NK-92 treated with Interleukin-12 subunit alpha and Interleukin-12 subunit beta, amount 100 ng/mL, for 24 hours (cell line): ENCODE measurements around the gene HAND2.

ENCODE experiments used
- DNase-seq: peaks from one replicate; lab custom pipeline; 2025; lab: John Stamatoyannopoulos, UW

The HAND2 gene

GRCh38 chr4:173519111-173520101 lies 10.6 kb downstream of the HAND2 start:
- DNase-seq: no peak

- DNase-seq: no peak
Observed at GRCh38 chr4:173518425-173519102, 11.5 kb downstream of the HAND2 start.

GRCh38 chr4:173517781-173518424 lies 12.1 kb downstream of the HAND2 start:
- DNase-seq: no peak

GRCh38 chr4:173516621-173517524 lies 13.2 kb downstream of the HAND2 start:
- no peak for DNase-seq

GRCh38 chr4:173515458-173515857 lies 14.6 kb downstream of the HAND2 start:
- no peak for DNase-seq

GRCh38 chr4:173514641-173515217 lies 15.3 kb downstream of the HAND2 start:
- DNase-seq: no peak

GRCh38 chr4:173513651-173514050 lies 16.4 kb downstream of the HAND2 start:
- no peak for DNase-seq

- DNase-seq: no peak
Observed at GRCh38 chr4:173511787-173512361, 18.2 kb downstream of the HAND2 start.

GRCh38 chr4:173509036-173510001 lies 20.7 kb downstream of the HAND2 start:
- DNase-seq: no peak

- DNase-seq: no peak
Observed at GRCh38 chr4:173508386-173509035, 21.5 kb downstream of the HAND2 start.

- DNase-seq: no peak
Observed at GRCh38 chr4:173507471-173508385, 22.3 kb downstream of the HAND2 start.

GRCh38 chr4:173506597-173507211 lies 23.3 kb downstream of the HAND2 start:
- DNase-seq: no peak

GRCh38 chr4:173505924-173506518 lies 24.0 kb downstream of the HAND2 start:
- DNase-seq: peak; percentile 12

- no peak for DNase-seq
Observed at GRCh38 chr4:173504181-173504503, 25.9 kb downstream of the HAND2 start.

- no peak for DNase-seq
Observed at GRCh38 chr4:173503330-173504180, 26.5 kb downstream of the HAND2 start.

- no peak for DNase-seq
Observed at GRCh38 chr4:173502282-173502681, 27.7 kb downstream of the HAND2 start.
